PC-3 (cell line): ENCODE data around the gene MGAT4B. TPM values are rescaled to one million over a fixed set of nuclear protein-coding genes. Genes with fewer than 3 reads are reported as not detected.
A peak's percentile ranks its signal among the peaks of the same experiment; 100 is the strongest.

ENCODE experiments used
- ATAC-seq: fragments of 200-7000 bp; cut with Tn5 transposase; 2 replicates; pipeline ENCODE4 v1.9.1; 2020; ENCODE audit warnings: mild to moderate bottlenecking, moderate library complexity
- BruUV-seq: library from RNA; stranded (reverse); fragments of 400-500 nt; replicated peaks from 2 replicates; lab custom pipeline; 2021; lab: Mats Ljungman, UMichigan
- CTCF ChIA-PET: fragments of 300-600 bp; sonication (Branson Sonifier 250); formaldehyde crosslinking; loops from one replicate; lab custom pipeline; 2022; ENCODE audit warnings: antibody characterized with exemption; lab: Charles Lee
- POLR2A ChIA-PET: fragments of 300-600 bp; sonication (Branson Sonifier 250); formaldehyde crosslinking; loops from one replicate; lab custom pipeline; 2022; ENCODE audit warnings: antibody characterized with exemption; ENCODE audit not compliant: unreplicated experiment; lab: Charles Lee
- DNase-seq: peaks from one replicate; pipeline ENCODE4 v3.0.0-alpha.2; 2015
- H2AFZ ChIP-seq: fragments of 300-600 bp; sonication (generic); 2 replicates; pipeline ENCODE4 v1.6.0; 2016; ENCODE audit warnings: antibody characterized with exemption, low read length
- H3F3A ChIP-seq: fragments of 300-600 bp; sonication (generic); one replicate; pipeline ENCODE4 v1.6.0; 2017; ENCODE audit warnings: antibody characterized with exemption, low read length, control low read depth, mild to moderate bottlenecking; ENCODE audit not compliant: unreplicated experiment
- H3K27ac ChIP-seq: fragments of 300-600 bp; sonication (generic); 2 replicates; pipeline ENCODE4 v1.5.1; 2016; ENCODE audit warnings: mild to moderate bottlenecking, low read length
- H3K27me3 ChIP-seq: fragments of 300-600 bp; sonication (generic); 2 replicates; pipeline ENCODE4 v1.6.1; 2016; ENCODE audit warnings: low read length, mixed read lengths
- H3K36me3 ChIP-seq: fragments of 300-600 bp; sonication (generic); 2 replicates; pipeline ENCODE4 v1.6.1; 2016; ENCODE audit warnings: low read depth, mixed run types, low read length, mixed read lengths
- H3K4me1 ChIP-seq: fragments of 300-600 bp; sonication (generic); 2 replicates; pipeline ENCODE4 v1.5.1; 2016; ENCODE audit warnings: low read length; ENCODE audit not compliant: insufficient read depth
- H3K4me2 ChIP-seq: fragments of 300-600 bp; sonication (generic); 2 replicates; pipeline ENCODE4 v1.6.0; 2016; ENCODE audit warnings: low read length
- H3K4me3 ChIP-seq: fragments of 300-600 bp; sonication (generic); 2 replicates; pipeline ENCODE4 v1.5.1; 2016; ENCODE audit warnings: mild to moderate bottlenecking, low read length, mixed read lengths
- H3K79me2 ChIP-seq: fragments of 300-600 bp; sonication (generic); 2 replicates; pipeline ENCODE4 v1.6.1; 2017; ENCODE audit warnings: low read length, mixed read lengths
- H3K9ac ChIP-seq: fragments of 300-600 bp; sonication (generic); 2 replicates; pipeline ENCODE4 v1.6.0; 2016; ENCODE audit warnings: mild to moderate bottlenecking, low read length
- H3K9me2 ChIP-seq: fragments of 300-600 bp; sonication (generic); replicated peaks from 2 replicates; pipeline ENCODE4 v1.6.1; 2016; ENCODE audit warnings: mixed run types, low read length, mixed read lengths
- H3K9me3 ChIP-seq: fragments of 300-600 bp; sonication (generic); 2 replicates; pipeline ENCODE4 v1.6.1; 2016; ENCODE audit warnings: low read length, mixed read lengths
- H4K20me1 ChIP-seq: fragments of 300-600 bp; sonication (generic); 2 replicates; pipeline ENCODE4 v1.6.1; 2016; ENCODE audit warnings: low read length, mixed read lengths
- EZH2 ChIP-seq: fragments of 300-600 bp; sonication (generic); IDR thresholded peaks from one replicate; pipeline ENCODE4 v1.6.1; 2017; ENCODE audit warnings: antibody characterized with exemption, mild to moderate bottlenecking, low read length; ENCODE audit not compliant: unreplicated experiment
- EZH2phosphoT487 ChIP-seq: fragments of 300-600 bp; sonication (generic); IDR thresholded peaks from 2 replicates; pipeline ENCODE4 v1.6.1; 2018; ENCODE audit warnings: mild to moderate bottlenecking, antibody characterized with exemption, low read length, borderline replicate concordance
- intact Hi-C: fragments of 100-400 bp; cut with micrococcal nuclease; formaldehyde crosslinking; loops from 2 replicates; pipeline ENCODE4 v1.9.0; 2023
- total RNA-seq: library from RNA; depleted of rRNA; stranded (reverse); fragments of >200 nt; gene quantifications from 2 replicates; pipeline ENCODE4 v1.2.3, GENCODE V29; 2014
- TF ChIP-seq, protein P1 (sequence below): fragments of 300-600 bp; sonication (generic); conservative IDR thresholded peaks from 2 replicates; pipeline ENCODE4 v1.5.1; 2017; ENCODE audit warnings: antibody characterized with exemption, low read depth, mild to moderate bottlenecking, low read length

MGAT4B gene
- total RNA-seq, 1 experiment from 2014 or later = 88.9 TPM

- Histone ChIP-seq H3K79me2 (peaks cover 45% of the 10 kb centered on the region), H3K9ac (no peak overlapping the region), H3F3A (peaks cover 8% of the 10 kb centered on the region), H3K4me3 (no peak overlapping the region), H3K9me2 (no peaks in the 10 kb centered on the region), H3K27me3 (no peaks in the 10 kb centered on the region), H3K4me2 (no peak overlapping the region), H3K27ac (no peak overlapping the region), H4K20me1 (no peaks in the 10 kb centered on the region), H3K36me3 (peaks cover 10% of the 10 kb centered on the region; the same call in 1 of the 2 replicates), H2AFZ (no peak overlapping the region), H3K9me3 (no peaks in the 10 kb centered on the region), H3K4me1 (peaks cover 42% of the 10 kb centered on the region)
- no TSS peak for BruUV-seq
- no peak for DNase-seq
- intact Hi-C loops = no loop called here
- ATAC-seq = no peak
- ChIA-PET POLR2A (no interaction called here), CTCF (no interaction called here)
- TF ChIP-seq, protein P1, sequence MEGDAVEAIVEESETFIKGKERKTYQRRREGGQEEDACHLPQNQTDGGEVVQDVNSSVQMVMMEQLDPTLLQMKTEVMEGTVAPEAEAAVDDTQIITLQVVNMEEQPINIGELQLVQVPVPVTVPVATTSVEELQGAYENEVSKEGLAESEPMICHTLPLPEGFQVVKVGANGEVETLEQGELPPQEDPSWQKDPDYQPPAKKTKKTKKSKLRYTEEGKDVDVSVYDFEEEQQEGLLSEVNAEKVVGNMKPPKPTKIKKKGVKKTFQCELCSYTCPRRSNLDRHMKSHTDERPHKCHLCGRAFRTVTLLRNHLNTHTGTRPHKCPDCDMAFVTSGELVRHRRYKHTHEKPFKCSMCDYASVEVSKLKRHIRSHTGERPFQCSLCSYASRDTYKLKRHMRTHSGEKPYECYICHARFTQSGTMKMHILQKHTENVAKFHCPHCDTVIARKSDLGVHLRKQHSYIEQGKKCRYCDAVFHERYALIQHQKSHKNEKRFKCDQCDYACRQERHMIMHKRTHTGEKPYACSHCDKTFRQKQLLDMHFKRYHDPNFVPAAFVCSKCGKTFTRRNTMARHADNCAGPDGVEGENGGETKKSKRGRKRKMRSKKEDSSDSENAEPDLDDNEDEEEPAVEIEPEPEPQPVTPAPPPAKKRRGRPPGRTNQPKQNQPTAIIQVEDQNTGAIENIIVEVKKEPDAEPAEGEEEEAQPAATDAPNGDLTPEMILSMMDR = no peak
- TF ChIP-seq EZH2phosphoT487 (no peak), EZH2 (no peak)
These were observed 42.6 kb downstream of the MGAT4B start for GRCh38 chr5:179764056-179764455.

DNA sequence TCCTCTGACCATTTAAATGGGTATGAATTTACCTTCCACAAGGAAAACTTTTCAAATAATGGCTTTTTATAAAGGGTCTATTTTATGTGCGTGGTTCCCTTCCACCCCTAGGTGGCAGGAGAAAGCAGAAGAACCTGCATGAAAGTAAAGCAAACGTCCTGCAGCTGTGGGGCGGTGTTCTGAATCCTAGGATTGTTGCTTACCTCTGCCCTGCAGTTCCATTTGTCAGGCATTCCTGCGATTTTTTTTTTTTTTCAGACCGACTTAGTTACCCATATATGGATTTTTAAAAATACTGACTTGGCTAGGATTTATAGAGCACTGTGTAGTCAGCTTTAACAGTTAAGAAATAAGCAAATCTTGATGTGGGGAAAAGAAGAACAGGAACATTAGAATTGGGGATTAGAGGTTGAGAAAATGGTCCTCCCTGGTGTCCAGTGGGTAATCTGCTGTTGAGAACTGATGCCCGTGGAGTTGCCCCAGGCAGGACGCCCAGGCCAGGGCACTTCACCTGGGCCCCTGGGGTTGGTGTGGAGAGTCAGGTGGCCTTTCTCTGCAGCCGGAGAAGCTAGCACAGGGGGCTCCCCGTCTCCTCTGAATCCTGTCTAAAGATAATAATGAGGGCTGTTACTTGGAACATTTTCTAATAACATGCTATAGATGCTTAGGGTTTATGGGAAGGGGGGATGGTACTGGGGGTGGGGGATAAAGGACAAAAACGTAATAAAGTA, 43.3 kb downstream of the MGAT4B start:
- no peak overlapping the region for H3K9ac ChIP-seq
- no TSS peak for BruUV-seq
- H3K4me1 ChIP-seq = peaks cover 42% of the 10 kb centered on the region
- TF ChIP-seq EZH2phosphoT487 (no peak), EZH2 (no peak)
- TF ChIP-seq, protein P1 = peak; percentile 84
- no peaks in the 10 kb centered on the region for H3K27me3 ChIP-seq
- no peaks in the 10 kb centered on the region for H3K9me2 ChIP-seq
- CTCF ChIA-PET = interaction anchor here (0.7 kb wide), 1 partner anchor 74 kb away, joined by 3 read pairs; no protein-coding TSS in a partner anchor
- H3K79me2 ChIP-seq = peaks cover 49% of the 10 kb centered on the region
- POLR2A ChIA-PET = no interaction called here
- DNase-seq = peak; percentile 77
- no peak overlapping the region for H3K27ac ChIP-seq
- H3K4me2 ChIP-seq = peak overlapping the region; percentile 50
- peak; percentile 63 for ATAC-seq
- no peaks in the 10 kb centered on the region for H4K20me1 ChIP-seq
- H3K36me3 ChIP-seq = peaks cover 10% of the 10 kb centered on the region; the same call in 1 of the 2 replicates
- no peak overlapping the region for H3K4me3 ChIP-seq
- peaks cover 8% of the 10 kb centered on the region for H3F3A ChIP-seq
- H3K9me3 ChIP-seq = no peaks in the 10 kb centered on the region
- no peak overlapping the region for H2AFZ ChIP-seq
- intact Hi-C loops = loop anchor here (1.0 to 2.0 kb wide), 3 partner anchors 31 to 57 kb away; partner anchors contain the start of genes MAML1 and SQSTM1

GRCh38 chr5:179762781-179763176, 43.9 kb downstream of the MGAT4B start:
- Histone ChIP-seq H3K79me2 (peaks cover 54% of the 10 kb centered on the region), H3K36me3 (peaks cover 10% of the 10 kb centered on the region; the same call in 1 of the 2 replicates), H3F3A (peaks cover 8% of the 10 kb centered on the region), H4K20me1 (no peaks in the 10 kb centered on the region), H3K4me3 (no peak overlapping the region), H3K9me3 (no peaks in the 10 kb centered on the region), H3K27ac (peak overlapping the region; percentile 19), H3K4me1 (peaks cover 42% of the 10 kb centered on the region), H3K9ac (no peak overlapping the region), H3K4me2 (peak overlapping the region; percentile 50), H3K27me3 (no peaks in the 10 kb centered on the region), H3K9me2 (no peaks in the 10 kb centered on the region), H2AFZ (no peak overlapping the region)
- no peak for TF ChIP-seq EZH2phosphoT487
- TF ChIP-seq, protein P1 = no peak
- TF ChIP-seq EZH2 = no peak
- CTCF ChIA-PET = interaction anchor here (0.6 to 0.7 kb wide), 2 partner anchors 33 to 74 kb away, joined by 3 to 4 read pairs; no protein-coding TSS in a partner anchor
- intact Hi-C loops = loop anchor here (1.0 to 2.0 kb wide), 3 partner anchors 30 to 58 kb away; partner anchors contain the start of genes MAML1 and SQSTM1
- DNase-seq = no peak
- POLR2A ChIA-PET = interaction anchor here (1.1 kb wide), 1 partner anchor 139 kb away, joined by 3 read pairs; the partner anchor contains the start of gene HNRNPH1
- peak; percentile 25 for ATAC-seq
- BruUV-seq = no TSS peak
